Activated CD4-positive, alpha-beta T cell treated with anti-CD3 and anti-CD28 coated beads, Interleukin-2, Interleukin-4, amounts not matched to agents 100 ng/mL and 50 ng/mL, durations not matched to agents 16 hours and 8 hours (primary cell): Measurements from ENCODE around the gene IQUB.
A peak's percentile ranks its signal among the peaks of the same experiment; 100 is the strongest.
"Not testable (repeated sequence)": the region's sequence is repeated elsewhere in the genome, so short reads cannot be mapped to it uniquely, and the experiment has no call there.

Experiments
- DNase-seq: peaks from one replicate; pipeline ENCODE4 v3.0.0-alpha.2; 2020; ENCODE audit warnings: low spot score

IQUB gene

DNA sequence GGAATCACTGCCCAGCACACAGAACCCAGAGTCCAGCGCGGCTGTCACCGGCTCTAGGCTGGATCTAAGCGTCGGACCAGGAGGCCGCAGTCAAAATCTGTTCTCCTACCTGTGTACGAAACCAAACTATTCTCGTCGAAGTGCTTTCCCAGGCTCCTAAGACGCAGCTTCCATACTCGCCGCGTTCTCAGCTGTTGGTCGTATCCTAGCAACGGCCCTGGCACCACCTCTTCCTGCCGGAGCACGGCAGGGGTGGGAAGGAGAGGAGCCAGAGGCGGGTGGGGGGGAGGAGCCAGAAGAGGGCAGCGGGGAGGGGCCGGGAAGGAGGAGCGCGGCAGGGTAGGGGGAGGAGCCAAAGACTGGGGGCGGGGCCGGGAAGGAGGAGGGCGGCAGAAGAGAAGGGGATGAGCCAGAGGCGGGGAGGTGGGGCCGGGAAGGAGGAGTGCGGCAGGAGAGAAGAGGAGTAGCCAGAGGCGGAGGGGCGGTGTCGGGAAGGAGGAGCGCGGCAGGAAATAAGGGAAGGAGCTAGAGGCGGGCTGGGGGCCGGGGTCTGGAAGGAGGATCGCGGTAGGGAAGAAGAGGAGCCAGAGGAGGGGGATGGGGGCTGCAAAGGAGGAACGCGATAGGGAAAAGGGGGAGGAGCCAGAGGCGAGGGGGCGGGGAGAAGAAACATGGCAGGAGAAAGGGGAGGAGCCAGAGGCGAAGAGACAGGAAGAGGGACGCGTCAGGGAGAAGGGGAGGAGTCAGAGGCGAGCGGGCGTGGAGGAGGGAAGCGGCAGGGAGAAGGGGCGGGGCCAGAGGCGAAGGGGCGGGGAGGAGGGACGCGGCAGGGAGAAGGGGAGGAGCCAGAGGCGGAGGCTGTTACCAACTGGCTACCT lies at the start of gene IQUB:
Gene IQUB, minus strand, starts transcription at position 213 of the 878 bp plus-strand sequence. CDS start 22,255 bp downstream, outside the sequence.
- peak; percentile 96 for DNase-seq

DNA sequence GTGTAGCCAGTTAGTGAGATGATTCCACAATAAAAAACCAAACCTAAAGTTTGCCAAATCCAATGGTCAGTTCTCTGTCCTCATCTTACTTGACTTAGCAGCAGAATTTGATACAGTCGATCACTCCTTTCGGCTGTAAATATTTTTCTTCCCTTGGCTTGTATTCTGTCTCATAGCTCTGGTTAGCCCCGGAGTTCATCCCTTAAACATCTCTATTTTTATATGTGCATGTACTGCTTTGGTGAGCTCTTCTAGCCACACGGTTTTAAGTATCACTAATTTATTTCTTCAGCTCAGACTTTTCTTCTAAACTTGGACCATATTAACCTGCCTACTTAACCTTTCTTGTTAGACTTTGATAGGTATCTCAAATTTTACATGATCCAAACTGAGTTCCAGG lies 49.4 kb upstream of the IQUB start:
- DNase-seq: no peak

DNA sequence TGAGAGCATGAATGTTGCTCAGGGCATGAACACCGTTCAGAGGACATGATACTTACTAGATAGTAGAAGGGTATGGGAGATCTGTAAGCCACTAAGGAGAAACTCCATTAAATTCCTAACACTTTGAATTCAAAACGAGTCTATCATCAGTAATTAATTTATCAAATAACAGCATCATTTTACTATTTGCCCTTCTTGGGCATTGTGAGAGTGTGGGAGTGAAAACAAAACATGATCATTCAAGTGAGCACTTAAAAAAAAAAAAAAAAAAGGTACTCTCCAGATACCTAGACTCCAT lies 46.7 kb upstream of the IQUB start:
- no peak for DNase-seq

DNA sequence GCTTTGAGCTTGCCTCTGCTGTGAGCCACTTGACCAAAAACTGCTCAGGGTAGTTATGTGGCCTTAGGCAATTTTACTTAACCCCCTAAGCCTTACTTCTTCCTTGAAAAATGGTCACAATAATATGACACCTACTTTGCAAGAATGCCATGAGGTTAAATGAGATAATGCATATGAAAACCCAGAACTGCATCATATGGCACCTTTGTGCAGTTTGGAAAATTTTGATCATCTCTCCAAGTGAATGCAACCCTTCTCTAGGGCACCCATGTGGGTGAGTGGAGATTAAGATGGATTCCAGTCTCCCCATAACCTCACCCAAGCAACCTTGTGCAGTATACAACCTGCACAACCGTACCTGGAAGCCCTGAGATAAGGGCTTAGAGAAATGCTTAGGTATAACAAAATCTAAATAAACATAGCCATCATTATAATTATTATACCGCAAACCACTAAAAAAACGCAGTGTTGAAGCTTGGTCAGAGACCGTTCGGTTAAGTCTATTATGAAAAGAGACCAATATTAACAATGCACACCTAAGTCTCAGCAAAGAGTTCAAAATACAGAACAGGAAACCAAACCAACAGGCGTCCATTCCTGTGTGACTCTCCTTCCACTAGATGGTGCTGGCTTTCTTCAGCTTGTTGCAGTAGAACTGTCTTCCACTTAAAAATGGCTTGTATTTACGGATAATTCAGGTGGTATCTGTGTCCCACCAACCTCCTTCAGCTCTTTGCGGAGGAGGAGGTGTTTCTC lies 46.2 kb upstream of the IQUB start:
- peak; percentile 9 for DNase-seq

DNA sequence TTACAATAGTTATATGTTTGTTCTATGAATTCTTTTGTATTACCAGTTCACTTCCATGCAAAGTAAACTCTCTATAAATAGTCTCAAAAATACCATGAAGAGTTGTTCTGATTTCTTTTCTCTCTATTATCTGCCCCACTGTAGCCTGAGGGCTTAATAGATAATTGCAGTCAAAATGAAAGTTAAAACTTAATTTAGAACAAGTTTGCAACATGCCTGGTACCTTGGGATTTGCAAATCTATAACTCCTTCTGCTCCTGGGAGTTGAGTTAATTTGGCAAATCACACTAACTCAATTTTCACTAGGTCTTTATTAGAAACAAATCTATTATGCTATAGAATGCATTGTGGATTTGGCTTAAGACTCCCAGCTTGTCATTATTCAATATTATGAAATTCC lies 45.0 kb upstream of the IQUB start:
- DNase-seq: no peak

DNA sequence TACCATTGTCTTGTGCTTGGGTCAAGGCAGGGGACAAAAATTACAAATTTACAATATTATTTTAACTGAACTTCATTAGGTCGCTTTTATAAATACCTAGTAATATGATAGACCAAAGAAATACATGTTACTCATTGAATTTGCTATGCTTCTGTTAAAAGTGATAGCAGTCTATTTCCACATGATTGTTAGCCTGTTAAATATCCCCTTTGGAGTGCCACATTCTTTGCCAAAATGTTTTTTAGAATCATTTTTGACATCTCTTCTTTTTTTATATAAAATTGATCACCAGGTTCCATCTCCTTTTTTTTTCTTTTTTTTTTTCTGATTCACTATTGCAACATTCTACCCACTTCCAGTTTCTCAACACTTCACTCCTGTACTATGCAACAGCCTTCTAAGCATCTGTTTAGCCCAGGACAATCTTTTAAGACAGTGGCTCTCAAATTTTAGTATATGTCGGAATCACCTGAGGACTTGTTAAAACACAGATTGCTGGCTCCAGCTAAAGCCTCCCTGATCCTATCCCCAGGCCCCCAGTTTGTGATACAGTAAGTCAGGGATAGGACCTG lies 39.6 kb upstream of the IQUB start:
- DNase-seq: no peak

DNA sequence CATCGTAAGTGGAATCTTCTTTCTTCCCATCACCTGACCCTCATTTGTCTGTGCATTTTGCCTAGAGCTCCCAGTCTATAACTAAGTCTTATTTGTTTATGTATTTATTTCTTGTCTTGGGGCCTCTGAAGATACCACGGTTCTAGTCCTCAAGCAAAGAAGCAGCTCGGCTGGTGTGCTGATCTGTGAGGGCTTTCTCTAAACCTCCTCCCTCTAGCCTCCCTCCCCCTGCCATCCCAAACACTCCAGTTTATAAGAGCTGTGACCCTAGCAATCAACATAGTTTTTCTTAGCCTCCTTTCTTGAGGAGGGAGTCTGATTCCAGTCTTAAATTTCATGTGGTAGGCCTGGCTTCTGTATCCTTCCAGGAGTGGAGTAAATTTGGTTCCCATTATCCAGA lies 38.9 kb upstream of the IQUB start:
- no peak for DNase-seq

DNA sequence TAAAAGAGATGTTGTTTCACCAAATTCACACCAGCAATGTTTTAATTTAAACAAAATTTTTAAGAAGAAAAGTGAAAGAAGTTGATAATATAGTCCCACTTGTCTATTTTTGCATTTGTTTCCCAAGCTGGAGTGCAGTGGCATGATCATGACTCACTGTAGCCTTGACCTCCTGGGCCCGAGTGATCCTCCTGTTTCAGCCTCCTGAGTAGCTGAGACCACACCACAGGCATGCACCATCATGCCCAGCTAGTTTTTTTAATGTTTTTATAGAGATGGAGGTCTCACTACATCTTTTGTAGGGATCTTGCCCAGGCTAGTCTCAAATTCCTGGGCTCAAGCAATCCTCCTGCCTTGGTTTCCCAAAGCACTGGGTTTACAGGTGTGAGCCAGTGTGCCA lies 37.3 kb upstream of the IQUB start:
- no peak for DNase-seq

DNA sequence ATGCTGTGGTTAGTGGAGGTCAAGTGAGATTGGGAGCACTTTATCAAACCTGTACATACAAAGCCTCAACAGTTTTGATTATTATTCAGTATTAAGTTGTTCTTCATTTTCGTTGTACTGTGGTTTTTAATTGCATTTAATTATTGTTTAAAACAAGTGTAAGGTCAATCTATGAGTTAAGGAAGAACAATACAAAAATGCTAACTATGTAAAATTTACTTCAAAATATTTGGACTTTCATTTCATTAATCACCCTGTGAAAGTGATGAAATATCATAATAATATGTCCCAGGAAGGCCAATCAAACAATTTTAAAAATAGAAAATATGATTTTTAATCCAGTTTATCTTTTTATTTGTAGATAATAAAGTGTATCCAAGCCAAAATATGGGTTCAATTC lies 36.8 kb upstream of the IQUB start:
- DNase-seq: no peak

DNA sequence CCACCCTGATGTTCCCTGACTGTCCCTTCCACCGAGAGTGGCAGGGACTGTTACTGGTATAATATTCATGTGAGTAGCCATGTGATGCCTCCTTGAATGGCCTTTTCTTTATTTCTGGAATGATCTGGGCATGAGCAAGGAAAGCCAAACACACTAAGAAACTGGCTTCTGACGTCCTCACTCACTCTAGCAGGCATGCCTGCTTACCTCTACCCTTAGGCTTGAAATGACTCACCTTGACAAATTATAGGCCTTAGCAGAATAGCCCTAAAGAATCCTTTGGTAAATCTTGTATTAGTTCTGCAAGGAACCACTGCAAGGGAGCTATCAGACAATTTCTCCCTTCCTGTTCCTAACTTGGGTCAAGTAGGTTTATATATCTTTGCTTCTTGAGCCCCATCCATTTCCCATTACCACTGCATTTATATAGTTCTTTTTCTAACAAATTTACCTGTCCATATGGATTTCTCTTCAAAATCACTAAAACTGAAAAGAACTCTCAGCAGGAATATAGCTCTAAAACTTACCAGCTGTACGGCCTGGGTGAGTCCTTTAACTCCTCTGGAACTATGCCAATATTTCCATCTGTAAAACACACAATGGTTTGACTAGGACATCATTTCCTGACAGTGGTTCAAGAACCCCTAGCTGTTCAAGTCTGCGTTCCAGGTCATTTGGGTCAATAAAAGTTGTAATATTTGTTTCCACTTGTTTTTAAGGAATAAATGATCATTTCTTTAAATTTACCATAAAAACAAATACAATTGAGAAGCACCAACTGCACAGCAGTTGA lies 36.2 kb upstream of the IQUB start:
- no peak for DNase-seq

DNA sequence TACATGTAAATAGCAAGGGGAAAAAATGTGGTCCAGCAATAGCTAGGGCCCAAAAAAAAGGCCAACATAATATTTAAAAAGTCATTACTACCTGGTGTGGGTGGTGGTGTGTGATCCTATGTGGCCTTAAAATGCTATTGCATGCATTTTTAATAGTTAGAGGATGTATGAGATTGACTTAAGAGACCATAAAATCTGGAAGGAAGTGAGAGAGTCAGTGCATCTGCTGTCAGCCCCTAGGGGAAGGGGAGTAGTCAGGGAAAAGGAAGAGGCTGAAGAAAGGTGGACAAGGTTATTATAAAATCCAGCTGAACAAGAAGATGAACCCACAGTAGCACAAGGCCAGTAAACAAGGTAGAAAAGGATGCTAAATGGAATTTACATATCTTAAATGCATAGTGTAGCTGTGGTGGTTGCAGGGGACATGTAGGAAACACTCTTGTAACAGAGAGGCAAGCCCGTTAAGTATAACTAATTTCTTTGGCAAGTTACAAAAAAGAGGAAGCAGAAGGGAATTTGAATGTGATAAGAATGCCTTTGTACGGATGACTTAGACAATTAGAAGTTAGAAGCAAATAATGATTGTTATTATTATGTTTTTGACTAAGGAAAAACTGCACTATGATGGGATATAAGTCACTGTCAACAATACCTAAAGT lies 35.1 kb upstream of the IQUB start:
- DNase-seq: no peak

DNA sequence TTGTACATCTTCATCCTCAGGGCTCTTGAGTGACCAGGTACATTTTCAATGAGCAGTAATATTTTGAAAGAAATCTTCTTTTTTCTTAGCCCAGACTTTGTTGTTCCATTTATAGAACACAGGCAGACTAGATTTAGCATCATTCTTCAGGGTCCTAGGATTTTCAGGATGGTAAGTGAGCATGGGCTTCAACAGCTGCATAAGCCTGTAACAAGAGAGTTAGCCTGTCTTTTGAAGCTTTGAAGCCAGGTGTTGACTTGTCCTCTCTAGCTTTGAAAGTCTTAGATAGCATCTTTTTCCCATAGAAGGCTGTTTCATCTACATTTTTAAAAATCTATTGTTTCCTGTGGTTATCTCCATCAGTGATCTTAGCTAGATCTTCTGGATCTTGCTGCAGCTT lies 27.7 kb upstream of the IQUB start:
- DNase-seq: no peak

DNA sequence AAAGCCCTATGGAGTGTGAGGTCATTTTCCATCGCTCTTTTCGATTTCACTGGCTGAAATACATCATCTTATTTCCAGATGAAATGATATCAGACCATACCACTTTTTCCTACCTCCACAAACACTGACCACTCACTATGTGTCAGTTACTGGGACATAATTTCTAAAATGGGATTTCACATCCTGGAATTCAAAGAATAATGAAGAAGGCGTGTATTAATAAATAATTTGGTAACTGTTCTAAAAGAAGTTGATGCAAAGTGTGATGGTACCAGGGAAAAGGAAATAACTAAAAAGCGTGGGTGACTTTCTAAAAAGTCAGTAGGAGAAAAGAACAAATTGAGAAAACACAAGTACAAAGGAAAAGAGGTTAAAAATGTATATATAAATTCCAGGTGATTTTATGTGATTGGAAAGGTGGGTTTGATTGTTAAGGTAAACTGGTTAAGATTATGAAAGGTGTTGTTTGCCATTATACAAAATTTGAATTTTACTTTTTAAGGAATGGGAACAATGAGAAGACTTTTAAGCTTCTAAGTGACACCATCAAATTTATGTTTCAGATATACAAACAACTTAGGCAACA lies 24.0 kb upstream of the IQUB start:
- DNase-seq: no peak

DNA sequence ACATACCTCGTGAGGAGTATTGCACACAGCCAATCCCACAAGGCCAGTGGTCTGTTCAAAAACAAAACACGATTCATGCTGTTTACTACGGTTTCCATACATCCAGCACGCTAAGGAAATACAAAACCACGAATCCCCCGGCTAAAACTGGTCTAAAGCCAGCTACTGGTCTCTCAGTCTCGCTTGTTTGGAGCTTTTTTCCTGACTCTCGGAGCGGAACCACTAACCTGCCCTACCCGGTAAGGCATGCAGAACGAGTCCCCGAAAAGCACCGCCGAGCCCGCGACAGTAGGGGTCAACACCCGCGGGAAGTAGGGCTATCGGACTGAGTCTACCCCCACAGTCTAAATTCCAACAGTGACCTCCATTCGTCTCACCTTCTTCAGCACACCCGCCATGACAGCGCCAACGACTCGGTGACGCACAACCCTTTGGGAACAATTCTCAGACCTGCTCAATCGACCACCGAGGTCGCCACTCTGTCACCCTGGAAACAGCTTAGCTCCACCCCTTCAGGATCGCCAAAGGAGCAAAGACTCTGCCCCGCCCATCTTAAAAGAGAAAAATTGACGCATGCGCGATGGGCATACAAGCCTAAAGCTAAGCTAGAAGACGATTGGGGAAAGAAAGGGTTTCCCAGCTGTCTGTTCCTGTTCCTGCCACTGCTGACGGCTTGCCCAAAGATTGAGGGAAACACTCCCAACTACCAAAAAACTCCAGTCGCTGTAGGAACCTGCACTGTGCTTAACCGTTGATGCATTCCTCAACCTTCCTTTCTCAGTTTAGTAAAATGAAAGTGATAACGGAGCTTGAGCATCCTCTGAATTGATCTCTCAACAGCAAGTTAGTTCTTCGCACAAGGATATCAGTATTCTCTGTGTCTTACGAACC lies 23.2 kb upstream of the IQUB start, which contains the start of gene NDUFA5:
Gene NDUFA5, minus strand, starts transcription at position 421 of the 891 bp plus-strand sequence. Its CDS starts 23 bp downstream, at position 398.
- DNase-seq: peak; percentile 98

DNA sequence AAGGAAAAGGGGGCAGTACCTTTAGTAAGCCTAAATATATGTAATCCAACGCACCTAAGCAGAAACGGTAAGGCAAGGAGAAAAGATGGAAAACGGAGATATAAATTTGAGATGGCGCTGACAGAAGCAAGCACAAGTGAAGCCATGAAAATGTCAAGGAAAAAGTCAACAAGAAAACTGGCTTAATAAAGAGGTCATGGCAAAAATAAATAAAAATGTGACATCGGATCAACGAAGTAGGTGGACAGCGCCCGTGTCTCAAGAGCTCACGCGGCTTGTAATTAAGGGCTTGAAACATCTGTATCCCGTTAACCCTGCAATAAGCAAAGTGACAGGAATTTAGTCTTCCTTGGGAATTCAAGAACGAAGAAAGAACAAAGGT lies 22.6 kb upstream of the IQUB start:
- DNase-seq: no peak

DNA sequence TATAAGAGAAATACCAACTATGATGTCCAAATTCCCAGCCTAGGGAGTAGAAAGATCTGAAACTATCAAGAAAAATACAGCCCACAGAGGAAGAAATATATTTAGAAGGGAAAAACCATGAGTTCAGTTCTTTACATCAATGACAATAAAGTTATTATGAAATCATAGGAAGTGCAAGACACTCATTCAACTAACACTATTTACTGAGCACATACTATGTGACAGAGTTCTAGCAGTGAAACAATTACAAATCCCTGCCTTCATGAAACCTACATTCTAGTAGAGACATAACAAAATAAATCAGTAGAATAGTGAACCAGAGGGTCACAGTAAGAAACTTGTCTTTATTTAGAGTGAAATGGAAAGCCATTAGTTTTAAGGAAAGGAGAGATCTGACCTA lies 21.1 kb upstream of the IQUB start:
- DNase-seq: no peak

DNA sequence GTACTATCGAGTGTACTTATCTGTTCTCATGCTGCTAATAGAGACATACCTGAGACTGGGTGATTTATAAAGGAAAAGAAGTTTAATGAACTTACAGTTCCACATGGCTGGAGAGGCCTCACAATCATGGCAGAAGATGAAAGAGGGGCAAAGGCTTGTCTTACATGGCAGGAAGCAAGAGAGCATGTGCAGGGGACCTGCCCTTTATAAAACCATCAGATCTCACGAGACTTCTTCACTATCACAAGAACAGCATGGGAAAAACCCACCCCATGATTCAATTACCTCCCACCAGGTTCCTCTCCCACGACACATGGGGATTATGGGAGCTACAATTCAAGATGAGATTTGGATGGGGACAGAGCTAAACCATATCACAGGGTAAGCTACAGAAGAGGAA lies 18.8 kb upstream of the IQUB start:
- no peak for DNase-seq

DNA sequence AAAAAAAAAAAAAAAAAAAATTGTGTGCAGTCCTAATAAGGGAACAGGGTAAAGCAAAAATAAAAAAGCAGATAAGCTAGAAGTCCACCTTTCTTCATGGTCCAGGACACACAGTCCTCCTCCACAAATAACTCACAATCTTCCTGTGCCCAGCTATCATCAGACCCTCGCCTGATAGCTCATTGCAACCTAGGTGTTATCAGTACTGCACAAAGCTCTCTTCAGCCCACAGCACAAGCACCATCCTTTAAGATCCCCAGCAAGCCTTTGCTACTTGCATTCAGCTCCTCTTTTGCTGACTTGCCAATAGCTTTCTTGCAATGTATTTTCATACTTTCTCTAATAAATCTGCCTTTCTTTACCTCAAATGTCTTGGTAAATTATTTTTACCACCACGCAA lies 18.2 kb upstream of the IQUB start:
- DNase-seq: no peak

DNA sequence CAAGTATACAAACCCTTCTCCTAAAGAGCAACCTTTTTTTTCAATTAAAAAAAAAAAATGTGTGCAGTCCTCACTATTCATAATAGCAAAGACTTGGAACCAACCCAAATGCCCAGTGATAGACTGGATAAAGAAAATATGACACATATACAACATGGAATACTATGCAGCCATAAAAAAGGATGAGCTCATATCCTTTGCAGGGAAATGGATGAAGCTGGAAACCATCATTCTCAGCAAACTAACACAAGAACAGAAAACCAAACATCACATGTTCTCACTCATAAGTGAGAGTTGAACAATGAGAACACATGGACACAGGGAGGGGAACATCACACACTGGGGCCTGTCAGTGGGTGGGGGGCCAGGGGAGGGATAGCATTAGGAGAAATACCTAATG lies 17.7 kb upstream of the IQUB start:
- DNase-seq: not testable (repeated sequence)

DNA sequence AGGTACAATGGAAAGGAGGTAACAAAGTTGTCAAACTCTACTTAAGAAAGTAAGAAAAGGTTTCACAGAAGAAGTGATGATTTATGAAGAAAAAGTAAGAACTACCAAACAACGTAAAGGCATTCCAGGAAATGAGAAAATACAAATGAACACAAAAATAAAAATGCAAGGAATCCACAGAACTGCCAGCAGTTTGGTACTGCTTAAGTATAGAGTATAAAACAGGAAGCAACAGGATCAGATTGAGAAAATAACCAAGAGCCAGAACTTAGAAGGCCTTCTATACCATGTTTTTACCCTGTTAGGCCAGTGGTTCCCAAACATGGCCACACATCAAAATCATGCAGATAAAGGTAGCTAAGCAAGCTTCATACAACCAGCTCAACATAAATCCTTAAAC lies 14.0 kb upstream of the IQUB start:
- DNase-seq: no peak
